GM18507 (cell line): ENCODE results near the gene IL26.
A peak's percentile ranks its signal among the peaks of the same experiment; 100 is the strongest.

Experiments used
- DNase-seq: peaks from one replicate; pipeline ENCODE4 v3.0.0; 2011; ENCODE audit warnings: low read depth; ENCODE audit not compliant: insufficient read length; ENCODE audit errors: extremely low spot score
- FAIRE-seq: peaks from 2 replicates; lab custom pipeline; 2011; peaks lifted over from hg19 to GRCh38; lab: Jason Lieb, UNC

The IL26 gene

GRCh38 chr12:68225576-68226476 lies at the start of gene IL26:
IL26 (minus strand) TSS chr12:68225810; CDS start chr12:68225756, 54 bp downstream.
- FAIRE-seq (no peak), DNase-seq (no peak)

- FAIRE-seq: no peak
- DNase-seq: no peak
These were observed 47.1 kb upstream of the IL26 start for GRCh38 chr12:68272732-68273131.

GRCh38 chr12:68271346-68271745 lies 45.7 kb upstream of the IL26 start:
- FAIRE-seq: no peak

GRCh38 chr12:68270358-68270757 lies 44.7 kb upstream of the IL26 start:
- no peak for DNase-seq
- no peak for FAIRE-seq

More at GRCh38 chr12:68271346-68271745, 45.7 kb upstream of the IL26 start:
- DNase-seq: no peak

- DNase-seq (no peak), FAIRE-seq (no peak)
These were observed 44.2 kb upstream of the IL26 start for GRCh38 chr12:68269779-68270178.

- FAIRE-seq: no peak
- DNase-seq: no peak
These were observed 43.4 kb upstream of the IL26 start for GRCh38 chr12:68268967-68269366.

- no peak for DNase-seq
These were observed 42.3 kb upstream of the IL26 start for GRCh38 chr12:68267892-68268396.

GRCh38 chr12:68264857-68265256 lies 39.2 kb upstream of the IL26 start:
- FAIRE-seq (no peak), DNase-seq (no peak)

More at GRCh38 chr12:68267892-68268396, 42.3 kb upstream of the IL26 start:
- FAIRE-seq: no peak

GRCh38 chr12:68264158-68264855 lies 38.7 kb upstream of the IL26 start:
- FAIRE-seq (no peak), DNase-seq (no peak)

- FAIRE-seq: no peak
- no peak for DNase-seq
These were observed 37.8 kb upstream of the IL26 start for GRCh38 chr12:68263366-68263765.

- no peak for DNase-seq
- FAIRE-seq: no peak
These were observed 36.3 kb upstream of the IL26 start for GRCh38 chr12:68261896-68262295.

GRCh38 chr12:68260153-68260552 lies 34.5 kb upstream of the IL26 start:
- DNase-seq (no peak), FAIRE-seq (no peak)

- peak; percentile 31 for FAIRE-seq
- no peak for DNase-seq
These were observed 33.8 kb upstream of the IL26 start for GRCh38 chr12:68259318-68259940.

GRCh38 chr12:68253504-68253903 lies 27.9 kb upstream of the IL26 start, which contains the start of gene IL22:
IL22 (minus strand) TSS chr12:68253604; CDS start chr12:68253448, 156 bp downstream.
- DNase-seq: no peak
- no peak for FAIRE-seq

- DNase-seq: no peak
- no peak for FAIRE-seq
These were observed 26.5 kb upstream of the IL26 start for GRCh38 chr12:68252077-68252476.

- no peak for DNase-seq
- no peak for FAIRE-seq
These were observed 24.8 kb upstream of the IL26 start for GRCh38 chr12:68250454-68250853.

GRCh38 chr12:68247785-68248184 lies 22.2 kb upstream of the IL26 start:
- no peak for FAIRE-seq
- DNase-seq: no peak

GRCh38 chr12:68246350-68246749 lies 20.7 kb upstream of the IL26 start:
- DNase-seq (no peak), FAIRE-seq (no peak)

- FAIRE-seq: no peak
- no peak for DNase-seq
These were observed 19.8 kb upstream of the IL26 start for GRCh38 chr12:68245180-68246021.
